Osteoblast (primary cell): ENCODE data around the gene DDI1. TPM values are rescaled to one million over a fixed set of nuclear protein-coding genes. Genes with fewer than 3 reads are reported as not detected.

Experiments
- DNase-seq: peaks from one replicate; pipeline ENCODE4 v3.0.0; 2011; ENCODE audit warnings: low spot score, mixed read lengths; ENCODE audit not compliant: insufficient read length; ENCODE audit errors: missing footprints
- H2AFZ ChIP-seq: 2 replicates; pipeline ENCODE4 v1.6.0; 2011; ENCODE audit warnings: mild to moderate bottlenecking, low read length
- H3K27ac ChIP-seq: 2 replicates; pipeline ENCODE4 v1.5.1; 2011; ENCODE audit warnings: mild to moderate bottlenecking, low read depth, low read length, moderate library complexity
- H3K27me3 ChIP-seq: 2 replicates; pipeline ENCODE4 v1.6.0; 2012; ENCODE audit warnings: mild to moderate bottlenecking, control low read depth, inconsistent platforms, low read length, moderate library complexity; ENCODE audit not compliant: insufficient read depth
- H3K36me3 ChIP-seq: 2 replicates; pipeline ENCODE4 v1.5.1; 2011; ENCODE audit warnings: mild to moderate bottlenecking, low read length, control low read depth, moderate library complexity; ENCODE audit not compliant: insufficient read depth
- H3K4me1 ChIP-seq: 2 replicates; pipeline ENCODE4 v1.5.1; 2011; ENCODE audit warnings: mild to moderate bottlenecking, low read length, control low read depth, moderate library complexity; ENCODE audit not compliant: insufficient read depth
- H3K4me2 ChIP-seq: 2 replicates; pipeline ENCODE4 v1.6.0; 2011; ENCODE audit warnings: mild to moderate bottlenecking, low read length; ENCODE audit not compliant: insufficient read depth
- H3K4me3 ChIP-seq: fragments of 200-600 bp; sonication (generic); 3 replicates; pipeline ENCODE4 v1.5.1; 2012; ENCODE audit warnings: mild to moderate bottlenecking, low read length, inconsistent platforms; ENCODE audit not compliant: insufficient read depth
- H3K79me2 ChIP-seq: 2 replicates; pipeline ENCODE4 v1.6.0; 2012; ENCODE audit warnings: mild to moderate bottlenecking, low read length, control low read depth, inconsistent platforms; ENCODE audit not compliant: insufficient read depth
- H3K9me3 ChIP-seq: 2 replicates; pipeline ENCODE4 v1.5.1; 2011; ENCODE audit warnings: low read depth, low read length, control low read depth
- H4K20me1 ChIP-seq: 2 replicates; pipeline ENCODE4 v1.6.0; 2012; ENCODE audit warnings: mild to moderate bottlenecking, low read length, control low read depth; ENCODE audit not compliant: insufficient read depth
- CTCF ChIP-seq: IDR thresholded peaks from 2 replicates; pipeline ENCODE4 v1.5.1; 2011; ENCODE audit warnings: mild to moderate bottlenecking, low read depth, low read length, moderate library complexity; ENCODE audit errors: extremely low read depth
- total RNA-seq: library from RNA; depleted of rRNA; stranded (reverse); fragments of >200 nt; gene quantifications from 2 replicates; pipeline ENCODE4 v1.2.3, GENCODE V29; 2012

DDI1 gene
- total RNA-seq, 1 donor = not detected

GRCh38 chr11:103994094-103994493 lies 42.3 kb upstream of the DDI1 start:
- no peak for TF ChIP-seq CTCF
- H2AFZ ChIP-seq = no peak overlapping the region
- no peaks in the 10 kb centered on the region for H3K27me3 ChIP-seq
- H3K4me3 ChIP-seq = no peak overlapping the region
- no peaks in the 10 kb centered on the region for H3K79me2 ChIP-seq
- no peak for DNase-seq
- no peaks in the 10 kb centered on the region for H3K4me1 ChIP-seq
- no peak overlapping the region for H3K27ac ChIP-seq
- no peaks in the 10 kb centered on the region for H3K36me3 ChIP-seq
- H3K4me2 ChIP-seq = no peak overlapping the region
- H4K20me1 ChIP-seq = no peaks in the 10 kb centered on the region
- no peaks in the 10 kb centered on the region for H3K9me3 ChIP-seq

- no peak for TF ChIP-seq CTCF
- Histone ChIP-seq H2AFZ (no peak overlapping the region), H3K4me3 (no peak overlapping the region), H3K9me3 (no peaks in the 10 kb centered on the region), H3K4me1 (no peaks in the 10 kb centered on the region), H3K4me2 (no peak overlapping the region), H3K27ac (no peak overlapping the region), H3K27me3 (no peaks in the 10 kb centered on the region), H3K36me3 (no peaks in the 10 kb centered on the region), H3K79me2 (no peaks in the 10 kb centered on the region), H4K20me1 (no peaks in the 10 kb centered on the region)
- DNase-seq = no peak
Measured at GRCh38 chr11:103994518-103994917, 41.9 kb upstream of the DDI1 start.

DNA sequence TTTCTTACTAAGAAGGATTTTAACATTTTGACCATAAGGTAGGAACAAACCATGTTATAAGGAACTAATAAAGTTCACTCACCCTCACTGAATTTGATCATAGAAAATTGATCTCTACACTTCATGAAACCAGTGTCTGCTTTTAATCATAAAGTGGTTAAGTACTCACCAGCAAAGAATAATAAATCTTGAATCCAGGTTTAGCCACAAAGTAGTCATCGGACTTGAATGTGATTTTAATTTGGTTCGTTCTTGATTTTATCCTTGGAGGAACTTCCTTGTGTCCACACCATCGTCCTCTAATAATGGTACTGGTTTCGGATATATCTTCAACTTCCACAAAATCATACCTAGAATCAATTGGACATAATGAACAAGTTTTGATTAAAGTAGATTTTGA lies 40.5 kb upstream of the DDI1 start:
- no peaks in the 10 kb centered on the region for H3K36me3 ChIP-seq
- DNase-seq = no peak
- no peaks in the 10 kb centered on the region for H4K20me1 ChIP-seq
- TF ChIP-seq CTCF = no peak
- no peak overlapping the region for H3K4me2 ChIP-seq
- no peak overlapping the region for H3K4me3 ChIP-seq
- no peak overlapping the region for H2AFZ ChIP-seq
- H3K27ac ChIP-seq = no peak overlapping the region
- H3K9me3 ChIP-seq = no peaks in the 10 kb centered on the region
- H3K27me3 ChIP-seq = no peaks in the 10 kb centered on the region
- peaks cover 1% of the 10 kb centered on the region for H3K4me1 ChIP-seq
- H3K79me2 ChIP-seq = no peaks in the 10 kb centered on the region

DNA sequence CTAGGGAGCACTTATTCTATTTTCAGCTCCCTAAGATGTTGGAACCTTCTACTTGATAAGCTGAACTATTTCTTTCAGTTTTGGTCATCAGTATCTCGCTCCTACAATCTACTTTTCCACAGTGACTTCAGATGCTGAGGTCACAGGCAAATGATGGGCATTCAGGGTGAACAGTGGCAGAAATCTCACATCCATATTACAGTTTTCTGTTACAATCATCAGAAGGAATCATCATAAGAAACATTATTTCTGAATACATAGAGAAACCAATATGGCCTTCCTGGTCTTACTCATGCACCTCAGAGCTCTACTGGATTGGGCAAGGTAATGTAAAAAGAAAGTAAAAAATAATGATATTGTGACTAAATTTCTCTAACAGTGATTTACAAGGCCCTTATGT lies 39.4 kb upstream of the DDI1 start:
- no peak for TF ChIP-seq CTCF
- Histone ChIP-seq H3K27me3 (no peaks in the 10 kb centered on the region), H3K79me2 (no peaks in the 10 kb centered on the region), H3K9me3 (no peaks in the 10 kb centered on the region), H3K4me1 (peaks cover 12% of the 10 kb centered on the region), H2AFZ (no peak overlapping the region), H4K20me1 (no peaks in the 10 kb centered on the region), H3K4me2 (no peak overlapping the region), H3K36me3 (no peaks in the 10 kb centered on the region), H3K27ac (no peak overlapping the region), H3K4me3 (no peak overlapping the region)
- DNase-seq = no peak
